ENCODE results near the gene CBX1. TPM values are rescaled to one million over a fixed set of nuclear protein-coding genes. Genes with fewer than 3 reads are reported as not detected.

Gene CBX1
- total RNA-seq, 1 experiment from 2014 or later: 157 TPM

GRCh38 chr17:48054238-48055185, 46.8 kb downstream of the CBX1 start:
- DNase-seq (ENCODE audit: low read depth, low spot score): no peak
- CTCF ChIA-PET: interaction anchor here (0.6 to 0.8 kb wide), 6 partner anchors 14 to 412 kb away, joined by 3 to 5 read pairs (median 4); partner anchors contain the start of gene SNX11
- POLR2A ChIA-PET: interaction anchor here (0.6 kb wide), 3 partner anchors 229 to 665 kb away, joined by 3 to 4 read pairs (median 3); no protein-coding TSS in a partner anchor
- peak overlapping the region in 1 of 2 experiments; percentile 1; a peak in 1 of 4 replicates for H3K4me3 ChIP-seq (ENCODE audit: low read depth in 2 of 2, low read length in 2 of 2)
- peak; percentile 52 for ATAC-seq
- no peak for TF ChIP-seq REST (IDR thresholded peaks at IDR 0.05; ENCODE audit: insufficient read depth in 1 of 2, low read depth in 2 of 2, low read length in 1 of 2)
- BruUV-seq (replicated peaks): no TSS peak
- no peaks in the 10 kb centered on the region for H3K9me3 ChIP-seq (ENCODE audit: control insufficient read depth, insufficient read depth, low read depth, low read length)
- in situ Hi-C loops (cut with HindIII; ENCODE audit: low pct_unique_long_range_greater_than_20kb, low sequenced_read_pairs): no loop called here
- peak overlapping the region; percentile 78 for H3K27ac ChIP-seq (ENCODE audit: low read length)
- H3K36me3 ChIP-seq (ENCODE audit: control insufficient read depth, insufficient read depth, low read length): peaks cover 17% of the 10 kb centered on the region
- intact Hi-C loops (cut with micrococcal nuclease; ENCODE audit: unreplicated experiment): no loop called here
- H3K27me3 ChIP-seq (ENCODE audit: control insufficient read depth, insufficient read depth, low read length): no peaks in the 10 kb centered on the region
- peaks cover 59% of the 10 kb centered on the region for H3K4me1 ChIP-seq (ENCODE audit: control insufficient read depth, insufficient read depth, low read length)

GRCh38 chr17:48053758-48054237, 47.5 kb downstream of the CBX1 start:
- no peak for ATAC-seq
- no TSS peak for BruUV-seq (replicated peaks)
- H3K4me3 ChIP-seq (ENCODE audit: low read depth in 2 of 2, low read length in 2 of 2): peak overlapping the region in 1 of 2 experiments; percentile 39; a peak in 2 of 4 replicates
- peaks cover 59% of the 10 kb centered on the region for H3K4me1 ChIP-seq (ENCODE audit: control insufficient read depth, insufficient read depth, low read length)
- peaks cover 18% of the 10 kb centered on the region for H3K36me3 ChIP-seq (ENCODE audit: control insufficient read depth, insufficient read depth, low read length)
- no peak for TF ChIP-seq TCF7L2 (IDR thresholded peaks at IDR 0.05; ENCODE audit: low read depth, low read length)
- TF ChIP-seq CTCF (IDR thresholded peaks at IDR 0.05): no peak
- in situ Hi-C loops (cut with HindIII; ENCODE audit: low pct_unique_long_range_greater_than_20kb, low sequenced_read_pairs): no loop called here
- no peak for DNase-seq (ENCODE audit: low read depth, low spot score)
- no peaks in the 10 kb centered on the region for H3K9me3 ChIP-seq (ENCODE audit: control insufficient read depth, insufficient read depth, low read depth, low read length)
- ChIA-PET CTCF (interaction anchor here (0.7 kb wide), 1 partner anchor 413 kb away, joined by 5 read pairs; no protein-coding TSS in a partner anchor), POLR2A (interaction anchor here (0.6 kb wide), 1 partner anchor 666 kb away, joined by 4 read pairs; no protein-coding TSS in a partner anchor)
- H3K27ac ChIP-seq (ENCODE audit: low read length): peak overlapping the region; percentile 78
- H3K27me3 ChIP-seq (ENCODE audit: control insufficient read depth, insufficient read depth, low read length): no peaks in the 10 kb centered on the region
- intact Hi-C loops (cut with micrococcal nuclease; ENCODE audit: unreplicated experiment): no loop called here
